Mesendoderm (in vitro differentiated cells): Measurements from ENCODE around the gene LRP10.

Experiments
- DNase-seq: peaks from one replicate; pipeline ENCODE4 v3.0.0; 2013
- H2AK5ac ChIP-seq: 2 replicates; pipeline ENCODE4 v1.6.1; 2013; ENCODE audit warnings: low read length, inconsistent platforms
- H2BK120ac ChIP-seq: 2 replicates; pipeline ENCODE4 v1.6.1; 2013; ENCODE audit warnings: low read depth, mild to moderate bottlenecking, low read length, moderate library complexity, mixed read lengths
- H2BK15ac ChIP-seq: replicated peaks from 2 replicates; pipeline ENCODE4 v1.6.1; 2013; ENCODE audit warnings: low read depth, mild to moderate bottlenecking, moderate library complexity
- H2BK5ac ChIP-seq: 2 replicates; pipeline ENCODE4 v1.6.1; 2013; ENCODE audit warnings: low read length, inconsistent platforms
- H3K18ac ChIP-seq: 2 replicates; pipeline ENCODE4 v1.6.1; 2013; ENCODE audit warnings: mild to moderate bottlenecking, low read length, mixed read lengths
- H3K23ac ChIP-seq: one replicate; pipeline ENCODE4 v1.6.1; 2013; ENCODE audit warnings: low read length
- H3K27ac ChIP-seq: 2 replicates; pipeline ENCODE4 v1.5.1; 2013; ENCODE audit warnings: low read depth, mild to moderate bottlenecking, inconsistent platforms, low read length, moderate library complexity
- H3K27me3 ChIP-seq: 2 replicates; pipeline ENCODE4 v1.6.1; 2013; ENCODE audit warnings: low read length, control low read depth, mild to moderate bottlenecking, inconsistent platforms; ENCODE audit not compliant: insufficient read depth, poor library complexity
- H3K36me3 ChIP-seq: 2 replicates; pipeline ENCODE4 v1.6.1; 2013; ENCODE audit warnings: low read length, inconsistent platforms; ENCODE audit not compliant: control insufficient read depth, insufficient read depth
- H3K4ac ChIP-seq: one replicate; pipeline ENCODE4 v1.6.1; 2013; ENCODE audit warnings: low read depth, mild to moderate bottlenecking, low read length, moderate library complexity
- H3K4me1 ChIP-seq: 2 replicates; pipeline ENCODE4 v1.6.1; 2013; ENCODE audit warnings: low read depth, low read length, inconsistent platforms; ENCODE audit not compliant: control insufficient read depth
- H3K4me2 ChIP-seq: 2 replicates; pipeline ENCODE4 v1.6.1; 2013; ENCODE audit warnings: low read length
- H3K4me3 ChIP-seq: 2 replicates; pipeline ENCODE4 v1.5.1; 2013; ENCODE audit warnings: mild to moderate bottlenecking, low read length
- H3K56ac ChIP-seq: one replicate; pipeline ENCODE4 v1.6.1; 2013; ENCODE audit warnings: low read length
- H3K79me1 ChIP-seq: 2 replicates; pipeline ENCODE4 v1.6.1; 2013; ENCODE audit warnings: low read length, inconsistent platforms
- H3K79me2 ChIP-seq: 2 replicates; pipeline ENCODE4 v1.6.1; 2013; ENCODE audit warnings: mild to moderate bottlenecking, low read length; ENCODE audit not compliant: control insufficient read depth, insufficient read depth
- H3K9ac ChIP-seq: 2 replicates; pipeline ENCODE4 v1.6.1; 2013; ENCODE audit warnings: low read length, inconsistent platforms
- H4K5ac ChIP-seq: one replicate; pipeline ENCODE4 v1.6.1; 2013; ENCODE audit warnings: low read length
- H4K8ac ChIP-seq: one replicate; pipeline ENCODE4 v1.6.1; 2013; ENCODE audit warnings: low read depth, mild to moderate bottlenecking, control low read depth, low read length, moderate library complexity
- WGBS: extraction: QIAGEN DNeasy Blood & Tissue Kit; methylation state at CpG from one replicate; pipeline ENCODE4 v1.1.7; 2013; ENCODE audit warnings: low lambda C conversion rate, missing lambda C conversion rate; ENCODE audit not compliant: insufficient coverage; ENCODE audit errors: extremely low coverage; 5-methylcytosine and 5-hydroxymethylcytosine counted together

LRP10 gene

GRCh38 chr14:22898302-22899090 is 27.0 kb downstream of the LRP10 start:
- no peak overlapping the region for H4K8ac ChIP-seq
- H2BK120ac ChIP-seq = no peak overlapping the region
- no peaks in the 10 kb centered on the region for H3K4me1 ChIP-seq
- H2AK5ac ChIP-seq = no peak overlapping the region
- no peak overlapping the region for H4K5ac ChIP-seq
- no peak overlapping the region for H3K4ac ChIP-seq
- H3K79me1 ChIP-seq = no peaks in the 10 kb centered on the region
- no peak overlapping the region for H3K4me2 ChIP-seq
- H3K79me2 ChIP-seq = no peaks in the 10 kb centered on the region
- no peak overlapping the region for H3K56ac ChIP-seq
- DNase-seq = no peak
- no peak overlapping the region for H3K18ac ChIP-seq
- H2BK15ac ChIP-seq = no peak overlapping the region
- H3K23ac ChIP-seq = no peak overlapping the region
- WGBS = no CpG with 5 or more reads among the region's 8 CpGs
- no peak overlapping the region for H3K27ac ChIP-seq
- H2BK5ac ChIP-seq = no peak overlapping the region
- H3K4me3 ChIP-seq = no peak overlapping the region
- no peak overlapping the region for H3K9ac ChIP-seq
- no peaks in the 10 kb centered on the region for H3K27me3 ChIP-seq
- peaks cover 11% of the 10 kb centered on the region for H3K36me3 ChIP-seq

- Histone ChIP-seq H3K27ac (no peak overlapping the region), H3K4me2 (no peak overlapping the region), H2BK120ac (no peak overlapping the region), H3K9ac (no peak overlapping the region), H2BK15ac (no peak overlapping the region), H3K56ac (peak overlapping the region; percentile 43), H3K4me1 (no peaks in the 10 kb centered on the region), H2AK5ac (no peak overlapping the region), H3K23ac (no peak overlapping the region), H2BK5ac (no peak overlapping the region), H3K36me3 (peaks cover 15% of the 10 kb centered on the region), H3K27me3 (no peaks in the 10 kb centered on the region), H3K4ac (no peak overlapping the region), H3K79me2 (no peaks in the 10 kb centered on the region), H4K8ac (no peak overlapping the region), H3K4me3 (no peak overlapping the region), H3K79me1 (no peaks in the 10 kb centered on the region), H4K5ac (no peak overlapping the region), H3K18ac (no peak overlapping the region)
- peak; percentile 87 for DNase-seq
- no CpG with 5 or more reads among the region's 3 CpGs for WGBS
These were observed 28.7 kb downstream of the LRP10 start for GRCh38 chr14:22900081-22900799.

GRCh38 chr14:22901799-22902198 is 30.3 kb downstream of the LRP10 start:
- H4K5ac ChIP-seq = no peak overlapping the region
- no peaks in the 10 kb centered on the region for H3K79me2 ChIP-seq
- H2AK5ac ChIP-seq = no peak overlapping the region
- H2BK120ac ChIP-seq = no peak overlapping the region
- H3K23ac ChIP-seq = no peak overlapping the region
- H3K4me3 ChIP-seq = no peak overlapping the region
- WGBS = no CpG with 5 or more reads among the region's 7 CpGs
- no peaks in the 10 kb centered on the region for H3K79me1 ChIP-seq
- no peak overlapping the region for H3K18ac ChIP-seq
- H3K9ac ChIP-seq = no peak overlapping the region
- H3K27me3 ChIP-seq = no peaks in the 10 kb centered on the region
- H2BK5ac ChIP-seq = no peak overlapping the region
- H3K56ac ChIP-seq = no peak overlapping the region
- no peak overlapping the region for H4K8ac ChIP-seq
- H2BK15ac ChIP-seq = no peak overlapping the region
- H3K27ac ChIP-seq = no peak overlapping the region
- H3K36me3 ChIP-seq = peaks cover 20% of the 10 kb centered on the region
- no peaks in the 10 kb centered on the region for H3K4me1 ChIP-seq
- no peak for DNase-seq
- no peak overlapping the region for H3K4me2 ChIP-seq
- no peak overlapping the region for H3K4ac ChIP-seq

- no peak overlapping the region for H3K23ac ChIP-seq
- WGBS = no CpG with 5 or more reads among the region's 2 CpGs
- H3K36me3 ChIP-seq = peaks cover 20% of the 10 kb centered on the region
- H4K5ac ChIP-seq = no peak overlapping the region
- H3K27me3 ChIP-seq = no peaks in the 10 kb centered on the region
- no peak overlapping the region for H3K4me3 ChIP-seq
- H3K79me1 ChIP-seq = no peaks in the 10 kb centered on the region
- H4K8ac ChIP-seq = no peak overlapping the region
- H3K27ac ChIP-seq = no peak overlapping the region
- H2BK5ac ChIP-seq = no peak overlapping the region
- H3K56ac ChIP-seq = no peak overlapping the region
- H3K18ac ChIP-seq = no peak overlapping the region
- no peak for DNase-seq
- H3K4ac ChIP-seq = no peak overlapping the region
- no peak overlapping the region for H2BK120ac ChIP-seq
- H3K4me1 ChIP-seq = no peaks in the 10 kb centered on the region
- no peak overlapping the region for H3K4me2 ChIP-seq
- H3K9ac ChIP-seq = no peak overlapping the region
- no peaks in the 10 kb centered on the region for H3K79me2 ChIP-seq
- no peak overlapping the region for H2AK5ac ChIP-seq
- H2BK15ac ChIP-seq = no peak overlapping the region
These were observed 32.2 kb downstream of the LRP10 start for GRCh38 chr14:22903742-22904087.

GRCh38 chr14:22905627-22906026 is 34.1 kb downstream of the LRP10 start:
- Histone ChIP-seq H3K9ac (no peak overlapping the region), H3K4me3 (no peak overlapping the region), H3K79me1 (peaks cover 2% of the 10 kb centered on the region), H2AK5ac (no peak overlapping the region), H3K18ac (no peak overlapping the region), H3K79me2 (no peaks in the 10 kb centered on the region), H2BK15ac (no peak overlapping the region), H3K4ac (no peak overlapping the region), H3K27ac (no peak overlapping the region), H3K27me3 (no peaks in the 10 kb centered on the region), H3K23ac (no peak overlapping the region), H2BK5ac (no peak overlapping the region), H3K36me3 (peaks cover 23% of the 10 kb centered on the region), H4K5ac (no peak overlapping the region), H3K56ac (no peak overlapping the region), H4K8ac (no peak overlapping the region), H3K4me1 (no peaks in the 10 kb centered on the region), H2BK120ac (no peak overlapping the region), H3K4me2 (no peak overlapping the region)
- no CpG with 5 or more reads among the region's 4 CpGs for WGBS
- DNase-seq = no peak
